Effector CD8-positive, alpha-beta T cell (primary cell): ENCODE measurements around the gene MID1.

ENCODE experiments used
- DNase-seq: peaks from one replicate; lab custom pipeline; 2025; lab: John Stamatoyannopoulos, UW

The MID1 gene

GRCh38 chrX:10433296-10433965, 187.0 kb downstream of the MID1 start:
- DNase-seq: no peak

- no peak for DNase-seq
Measured at GRCh38 chrX:10429908-10430307, 190.5 kb downstream of the MID1 start.

DNA sequence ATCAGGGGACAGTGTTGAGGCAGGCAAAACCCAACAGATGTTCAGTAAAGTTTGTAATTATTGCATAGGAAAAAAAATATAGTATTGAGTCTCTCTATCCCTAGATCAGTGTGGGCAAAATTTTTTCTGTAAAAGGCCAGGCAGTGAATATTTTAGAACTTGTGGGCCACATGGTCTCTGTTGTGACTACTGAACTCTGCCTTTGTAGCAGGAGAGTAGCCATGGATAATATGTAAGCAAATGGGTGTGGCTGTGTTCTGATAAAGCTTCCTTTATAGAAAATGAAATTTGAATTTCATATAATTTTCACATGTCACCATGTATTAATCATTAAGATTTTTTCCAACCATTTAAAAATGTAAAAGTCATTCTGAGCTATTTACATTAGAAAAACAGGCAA, 193.1 kb downstream of the MID1 start:
- DNase-seq: no peak

DNA sequence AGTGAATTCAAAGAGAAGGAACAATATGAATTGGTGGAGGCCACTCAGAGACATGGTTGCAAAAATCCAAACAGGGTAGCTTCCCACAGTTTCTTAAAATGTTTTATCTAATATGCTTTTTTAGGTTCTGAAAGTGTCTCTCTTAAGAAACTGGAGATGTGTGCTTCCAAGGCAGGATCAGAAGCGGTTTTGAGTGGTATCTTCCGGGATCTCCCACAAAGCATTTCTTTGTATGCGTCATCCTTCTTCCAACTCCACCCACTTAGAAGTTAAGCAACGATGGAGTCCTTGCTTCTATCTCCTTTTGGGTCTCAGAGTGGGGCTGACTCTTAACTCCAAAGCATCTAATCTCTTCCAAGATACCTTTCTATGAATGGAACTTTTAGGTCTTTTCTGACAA, 196.7 kb downstream of the MID1 start:
- no peak for DNase-seq

DNA sequence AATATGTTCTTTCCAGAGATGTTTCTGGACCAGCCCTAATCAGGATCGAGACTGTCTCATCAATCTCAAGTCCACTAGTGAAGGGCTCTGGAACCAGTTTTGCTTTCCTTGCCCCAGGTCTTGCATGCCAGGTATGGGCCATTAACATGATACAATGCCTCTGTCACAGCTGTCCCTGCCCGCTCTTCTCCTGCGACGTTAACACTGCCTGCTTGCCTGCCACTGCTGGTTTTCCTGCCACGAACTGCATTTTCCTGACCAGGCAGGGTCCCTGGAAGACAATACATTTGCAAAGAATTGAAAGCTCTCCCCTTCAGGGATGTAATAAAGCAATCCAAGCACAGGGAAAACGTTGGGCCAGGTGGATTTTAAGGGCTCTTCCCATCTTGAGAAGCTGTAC, 200.3 kb downstream of the MID1 start:
- no peak for DNase-seq

GRCh38 chrX:10416424-10416823, 204.0 kb downstream of the MID1 start:
- DNase-seq: no peak

- DNase-seq: no peak
Measured at GRCh38 chrX:10415306-10416001, 204.9 kb downstream of the MID1 start.

DNA sequence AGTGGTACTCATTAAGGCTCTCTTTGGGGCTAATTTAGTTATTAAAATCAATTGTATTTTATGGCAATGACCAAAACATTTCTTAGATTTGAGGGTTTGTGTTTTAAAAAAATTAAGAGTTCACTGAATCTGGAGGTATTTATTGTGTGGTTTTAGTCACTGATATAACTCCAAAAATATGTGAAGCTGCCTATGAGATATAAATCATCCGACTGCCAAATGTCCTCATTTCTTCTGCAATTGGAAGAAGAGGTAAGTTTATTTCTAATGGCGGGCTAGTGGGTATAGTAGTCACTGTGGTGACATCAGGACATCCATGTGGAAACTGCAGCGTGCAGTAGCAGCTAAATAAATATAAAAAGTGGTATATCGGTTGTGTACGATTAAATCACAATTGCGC, 205.5 kb downstream of the MID1 start:
- no peak for DNase-seq

DNA sequence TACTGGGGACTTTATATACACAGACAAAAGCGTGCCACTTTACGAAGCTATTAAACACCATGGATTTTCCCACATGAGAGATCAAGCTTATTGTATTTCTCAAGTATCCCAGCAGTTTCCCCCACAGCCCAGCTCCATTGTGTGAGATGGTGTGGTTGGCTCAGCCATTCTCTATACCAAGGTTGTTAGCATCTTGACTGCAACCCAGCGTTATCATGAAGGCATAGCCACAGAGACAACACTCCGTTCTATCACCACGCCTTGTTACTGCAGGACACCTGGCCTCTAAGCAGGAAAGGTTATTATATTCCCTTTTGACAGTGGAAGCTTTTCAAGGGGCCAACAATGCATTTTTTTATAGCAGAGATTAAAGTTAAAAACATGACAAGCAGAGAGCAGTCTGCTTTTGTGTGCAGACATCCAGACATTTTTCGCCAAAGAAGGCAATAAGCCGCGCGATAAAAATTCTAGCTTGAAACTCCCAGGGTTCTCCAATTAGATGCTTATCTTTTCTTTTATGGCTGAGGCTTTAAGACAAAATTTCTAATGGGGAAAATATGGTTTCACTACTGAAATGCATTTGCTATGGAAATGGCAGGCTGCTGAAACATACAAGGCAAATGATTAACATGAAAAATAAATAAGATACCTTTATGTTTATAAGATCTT, 206.1 kb downstream of the MID1 start:
- no peak for DNase-seq

DNA sequence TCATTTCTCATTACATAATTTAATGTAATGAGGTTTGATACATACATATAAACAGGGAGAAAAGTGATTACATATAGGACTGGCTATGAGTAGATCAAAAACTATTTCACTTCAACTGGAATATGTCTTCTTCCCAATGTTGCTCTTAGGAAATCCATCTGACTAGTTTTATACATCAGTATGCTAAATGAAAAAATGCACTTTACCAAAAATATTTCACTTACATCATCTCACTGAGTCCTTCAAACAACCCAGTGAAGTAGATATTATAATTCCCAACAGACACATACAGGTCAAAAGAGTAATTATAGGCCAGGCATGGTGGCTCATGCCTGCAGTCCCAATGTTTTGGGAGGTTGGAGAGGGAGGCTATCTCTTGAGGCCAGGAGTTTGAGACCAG, 215.9 kb downstream of the MID1 start:
- no peak for DNase-seq

GRCh38 chrX:10401239-10401638, 219.1 kb downstream of the MID1 start:
- no peak for DNase-seq

GRCh38 chrX:10399043-10399741, 221.2 kb downstream of the MID1 start:
- DNase-seq: no peak

DNA sequence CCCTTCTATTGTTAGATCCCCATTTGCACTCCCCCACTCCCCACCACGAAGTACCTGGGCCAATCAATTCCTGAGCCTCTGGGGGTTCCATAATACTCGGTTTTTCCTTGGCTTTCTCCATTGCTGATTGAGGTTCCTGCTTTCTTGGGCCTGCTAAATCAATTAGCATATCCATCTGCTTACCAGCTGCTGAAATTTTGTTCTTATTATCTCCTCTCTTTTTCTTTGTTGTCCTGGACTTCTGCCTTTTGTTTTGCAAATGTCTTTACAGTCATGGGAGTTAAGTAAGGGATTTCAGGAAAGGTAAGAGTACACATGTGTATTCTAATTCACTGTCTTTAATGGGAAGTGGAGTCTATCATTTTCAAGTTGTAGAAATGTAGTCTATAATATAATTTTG, 222.2 kb downstream of the MID1 start:
- DNase-seq: no peak

DNA sequence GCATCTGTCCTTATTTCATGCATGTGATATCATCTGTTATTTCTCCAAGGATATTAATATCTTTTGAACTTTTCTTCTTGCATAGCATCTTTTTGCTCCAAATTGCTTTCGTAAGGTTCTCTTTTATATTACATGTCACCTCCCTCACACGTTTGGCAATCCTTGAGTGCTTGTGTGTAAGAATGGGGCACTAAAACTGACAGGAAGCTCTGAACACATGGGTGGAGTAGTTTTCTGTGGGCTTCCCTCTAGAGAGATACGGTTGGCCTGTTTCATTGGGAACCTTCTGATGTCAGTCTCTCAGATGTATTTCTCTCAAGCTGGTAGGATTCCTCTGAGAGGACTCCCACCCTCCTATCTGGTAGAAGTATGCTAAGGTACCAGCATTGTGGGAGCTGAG, 223.0 kb downstream of the MID1 start:
- no peak for DNase-seq

DNA sequence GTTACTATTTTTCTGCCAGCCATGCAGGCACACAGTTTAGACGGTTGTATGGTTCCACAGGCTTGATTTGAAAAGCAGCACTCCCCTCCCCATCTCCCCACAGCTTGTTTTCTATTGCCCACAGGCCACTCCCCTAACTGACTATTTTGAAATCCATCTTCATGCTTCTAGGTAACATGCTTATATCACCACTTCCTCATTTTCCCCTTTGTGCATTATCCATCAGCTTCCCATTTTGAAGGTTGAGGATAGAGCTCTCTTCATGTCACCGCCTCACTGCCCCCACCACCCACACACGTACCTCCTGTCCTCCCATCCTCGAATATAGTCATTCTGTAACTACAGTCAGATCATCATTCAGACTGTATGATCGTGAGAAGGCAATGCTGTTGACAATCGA, 224.7 kb downstream of the MID1 start:
- DNase-seq: no peak
